Naive thymus-derived CD4-positive, alpha-beta T cell (primary cell): Measurements from ENCODE around the gene ZBTB7C. TPM values are rescaled to one million over a fixed set of nuclear protein-coding genes. Genes with fewer than 3 reads are reported as not detected.
A peak's percentile ranks its signal among the peaks of the same experiment; 100 is the strongest.

Source experiments
- ATAC-seq: fragments of 150-1000 bp; cut with Tn5 transposase; 2 replicates; pipeline ENCODE4 v1.10.0; 2021; ENCODE audit warnings: mild to moderate bottlenecking, moderate library complexity
- CTCF ChIA-PET: fragments of 350-600 bp; sonication (Branson Sonifier 250); formaldehyde crosslinking; loops from one replicate; lab custom pipeline; 2021; ENCODE audit warnings: antibody characterized with exemption; lab: Charles Lee
- POLR2A ChIA-PET: fragments of 350-600 bp; sonication (Branson Sonifier 250); formaldehyde crosslinking; loops from one replicate; lab custom pipeline; 2021; ENCODE audit warnings: antibody characterized with exemption, inconsistent platforms; lab: Charles Lee
- DNase-seq, 9 donors: peaks; one replicate each; pipeline versions ENCODE4 v3.0.0 to v3.0.0-alpha.2; 2020 to 2022; ENCODE audit warnings: mixed read lengths in 1 of 9
- H3K27ac ChIP-seq: one replicate; pipeline ENCODE4 v1.7.0; 2013; ENCODE audit warnings: mild to moderate bottlenecking, low read depth, low read length, moderate library complexity
- H3K27me3 ChIP-seq, 2 donors: one replicate each; pipeline ENCODE4 v1.7.0; 2013; ENCODE audit warnings: low read length in 2 of 2, mild to moderate bottlenecking in 2 of 2, moderate library complexity in 2 of 2; ENCODE audit not compliant: control insufficient read depth in 2 of 2, insufficient read depth in 2 of 2
- H3K36me3 ChIP-seq, 3 experiments: 1 replicate in 2 of 3; 2 replicates in 1 of 3; pipeline ENCODE4 v1.7.0; 2013; ENCODE audit warnings: low read length in 3 of 3, mild to moderate bottlenecking in 3 of 3, moderate library complexity in 1 of 3; ENCODE audit not compliant: insufficient read depth in 3 of 3, control insufficient read depth in 2 of 3
- H3K4me1 ChIP-seq, 2 donors: one replicate each; pipeline ENCODE4 v1.7.0; 2013; ENCODE audit warnings: low read length in 2 of 2, mild to moderate bottlenecking in 2 of 2, moderate library complexity in 1 of 2; ENCODE audit not compliant: control insufficient read depth in 2 of 2, insufficient read depth in 2 of 2
- H3K4me3 ChIP-seq: 2 replicates; pipeline ENCODE4 v1.7.0; 2013; ENCODE audit warnings: mild to moderate bottlenecking, low read length
- H3K9me3 ChIP-seq, 3 experiments: 1 replicate in 2 of 3; 2 replicates in 1 of 3; pipeline ENCODE4 v1.7.0; 2013; ENCODE audit warnings: low read length in 3 of 3; ENCODE audit not compliant: control insufficient read depth in 2 of 3
- H3K27ac Mint-ChIP-seq, 9 donors: one replicate each; pipeline ENCODE4 v1.8.0; 2020 to 2022; ENCODE audit warnings: mixed read lengths in 9 of 9, mild to moderate bottlenecking in 8 of 9, moderate library complexity in 5 of 9, inconsistent platforms in 2 of 9
- H3K27me3 Mint-ChIP-seq, 5 donors: one replicate each; pipeline ENCODE4 v1.8.0; 2021 to 2022; ENCODE audit warnings: mixed read lengths in 5 of 5, mild to moderate bottlenecking in 1 of 5
- H3K36me3 Mint-ChIP-seq, 5 donors: one replicate each; pipeline ENCODE4 v1.8.0; 2020 to 2022; ENCODE audit warnings: mixed read lengths in 5 of 5, mild to moderate bottlenecking in 3 of 5, inconsistent platforms in 1 of 5
- H3K4me1 Mint-ChIP-seq, 7 donors: one replicate each; pipeline ENCODE4 v1.8.0; 2020 to 2022; ENCODE audit warnings: mixed read lengths in 7 of 7, mild to moderate bottlenecking in 3 of 7, inconsistent platforms in 1 of 7
- H3K4me3 Mint-ChIP-seq, 10 donors: one replicate each; pipeline ENCODE4 v1.8.0; 2020 to 2022; ENCODE audit warnings: mild to moderate bottlenecking in 10 of 10, mixed read lengths in 10 of 10, moderate library complexity in 6 of 10, inconsistent platforms in 2 of 10
- H3K9me3 Mint-ChIP-seq, 11 donors: one replicate each; pipeline ENCODE4 v1.8.0; 2020 to 2022; ENCODE audit warnings: mixed read lengths in 11 of 11, mild to moderate bottlenecking in 4 of 11, inconsistent platforms in 1 of 11, moderate library complexity in 1 of 11
- intact Hi-C, 2 donors: fragments of 100-400 bp; cut with micrococcal nuclease; formaldehyde crosslinking; loops; one replicate each; pipeline ENCODE4 v1.15.1; 2023
- polyA plus RNA-seq, 2 donors: library from polyadenylated mRNA; unstranded; fragments of 300-500 nt; fragmentation: Illumina TruSeq; gene quantifications; one replicate each; pipeline ENCODE4 v1.2.3, GENCODE V29; 2021
- total RNA-seq, 6 experiments: library from RNA in 5 of 6; stranded (reverse) in 5 of 6; gene quantifications; 1 replicate in 5 of 6; 2 replicates in 1 of 6; pipeline ENCODE4 v1.2.3 and lab custom pipeline; 2021 to 2026

The ZBTB7C gene
- total and polyA plus RNA-seq, 7 experiments from 2014 or later, result 0.51 TPM; not detected in 6

DNA sequence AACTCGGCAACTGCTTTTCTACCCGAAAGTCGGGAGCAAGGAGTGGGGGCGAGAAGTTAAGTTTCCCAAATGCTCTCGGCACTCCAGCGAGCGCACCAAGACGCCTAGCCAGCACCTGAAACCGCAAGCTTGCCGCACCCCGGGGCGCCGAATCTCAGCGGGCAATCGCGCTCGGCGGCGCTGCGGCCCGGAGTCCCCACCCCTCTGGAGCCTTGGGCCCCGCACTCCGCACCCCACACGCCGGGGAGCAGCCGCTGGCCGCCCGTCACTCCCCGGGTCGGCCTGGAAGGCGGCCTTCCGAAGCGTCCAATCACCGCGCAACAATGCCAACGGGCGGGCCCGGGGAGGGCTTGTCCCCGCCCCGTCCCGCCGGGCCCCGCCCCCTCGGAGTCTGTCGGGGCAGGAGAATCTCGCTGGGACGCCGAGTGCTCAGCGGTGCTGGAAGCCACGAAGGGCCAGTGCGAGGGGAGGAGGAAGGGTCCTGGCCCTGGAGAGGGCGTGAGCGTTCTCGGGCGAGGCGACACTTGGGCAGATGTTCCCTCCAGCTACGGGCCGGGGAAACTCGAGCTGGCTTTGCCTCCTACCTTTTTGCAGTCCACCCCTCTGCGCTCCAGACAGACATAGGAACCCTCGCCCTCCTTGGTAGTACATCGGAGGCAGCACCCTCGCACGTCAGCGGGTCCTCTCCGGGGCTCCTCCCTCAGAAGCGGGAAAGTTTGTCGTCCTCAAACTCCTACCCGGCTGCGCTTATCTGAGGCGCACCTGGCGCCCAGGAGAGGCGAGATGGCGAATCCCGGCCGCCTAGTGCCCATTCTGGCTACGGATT lies 1.1 kb upstream of the ZBTB7C start:
- H3K27me3 ChIP-seq, result peaks cover 4 to 5% of the 10 kb centered on the region in 2 donors
- H3K36me3 ChIP-seq, result no peaks in the 10 kb centered on the region
- POLR2A ChIA-PET, result no interaction called here
- H3K4me3 Mint-ChIP-seq, result peak overlapping the region; percentile 50 to 84 (median 76)
- peaks cover 4 to 20% (median 14%) of the 10 kb centered on the region in 7 donors for H3K4me1 Mint-ChIP-seq
- peak; percentile 91 for ATAC-seq
- peaks cover 69 to 75% (median 71%) of the 10 kb centered on the region in 5 donors for H3K27me3 Mint-ChIP-seq
- peak overlapping the region; percentile 43 for H3K4me3 ChIP-seq
- H3K9me3 Mint-ChIP-seq, result peaks cover 0 to 12% (median 5%) of the 10 kb centered on the region in 11 donors
- CTCF ChIA-PET, result no interaction called here
- no peaks in the 10 kb centered on the region for H3K36me3 Mint-ChIP-seq
- peak in 6 of 9 donors; percentile 9 to 87 (median 36) for DNase-seq
- H3K27ac Mint-ChIP-seq, result no peak overlapping the region
- intact Hi-C loops, result loop anchor here in 1 of 2 donors (2.0 to 5.0 kb wide), 3 partner anchors 132 to 1082 kb away; partner anchors contain the start of gene RPL17
- H3K4me1 ChIP-seq, result peaks cover 0 to 6% of the 10 kb centered on the region in 2 donors
- no peak overlapping the region for H3K27ac ChIP-seq
- no peaks in the 10 kb centered on the region for H3K9me3 ChIP-seq

DNA sequence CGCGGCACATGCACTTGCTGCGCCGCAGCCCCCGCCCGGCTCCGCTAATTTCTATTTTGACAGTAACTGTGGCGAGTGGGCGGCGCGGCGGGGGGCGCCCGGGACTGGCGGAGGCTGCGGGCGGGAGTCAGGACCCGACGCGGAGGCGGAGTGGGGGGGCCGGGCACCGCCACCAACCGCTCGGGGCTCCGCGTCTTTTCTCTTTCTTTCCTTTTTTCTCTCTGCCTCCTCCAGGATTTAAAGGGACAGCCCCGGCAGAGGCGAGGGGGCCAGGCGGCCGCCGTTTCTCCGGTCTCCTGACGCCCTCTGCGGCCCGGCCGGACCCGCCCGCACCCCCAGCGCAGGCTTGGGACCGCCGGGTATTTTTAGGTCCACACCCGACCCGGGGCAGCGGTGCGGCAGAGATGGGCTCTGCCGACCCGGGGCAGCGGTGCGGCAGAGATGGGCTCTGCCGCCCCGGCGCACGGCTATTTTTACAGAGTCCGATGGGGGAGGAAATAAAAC lies 460 bp upstream of the ZBTB7C start:
- peaks cover 67 to 75% (median 68%) of the 10 kb centered on the region in 5 donors for H3K27me3 Mint-ChIP-seq
- Histone ChIP-seq H3K27me3 (peaks cover 4% of the 10 kb centered on the region in 2 donors), H3K9me3 (no peaks in the 10 kb centered on the region), H3K36me3 (no peaks in the 10 kb centered on the region), H3K4me1 (peaks cover 0 to 6% of the 10 kb centered on the region in 2 donors), H3K27ac (no peak overlapping the region), H3K4me3 (peak overlapping the region; percentile 43)
- POLR2A ChIA-PET, result no interaction called here
- H3K36me3 Mint-ChIP-seq, result no peaks in the 10 kb centered on the region
- CTCF ChIA-PET, result no interaction called here
- H3K4me1 Mint-ChIP-seq, result peaks cover 4 to 20% (median 14%) of the 10 kb centered on the region in 7 donors
- DNase-seq, result peak in 1 of 9 donors; percentile 54
- H3K27ac Mint-ChIP-seq, result no peak overlapping the region
- ATAC-seq, result no peak
- H3K4me3 Mint-ChIP-seq, result peak overlapping the region in 9 of 10 donors; percentile 38 to 78 (median 70)
- intact Hi-C loops, result loop anchor here in 1 of 2 donors (2.0 to 5.0 kb wide), 4 partner anchors 133 to 1083 kb away; partner anchors contain the start of genes RPL17 and SMAD2
- peaks cover 0 to 12% (median 5%) of the 10 kb centered on the region in 11 donors for H3K9me3 Mint-ChIP-seq

DNA sequence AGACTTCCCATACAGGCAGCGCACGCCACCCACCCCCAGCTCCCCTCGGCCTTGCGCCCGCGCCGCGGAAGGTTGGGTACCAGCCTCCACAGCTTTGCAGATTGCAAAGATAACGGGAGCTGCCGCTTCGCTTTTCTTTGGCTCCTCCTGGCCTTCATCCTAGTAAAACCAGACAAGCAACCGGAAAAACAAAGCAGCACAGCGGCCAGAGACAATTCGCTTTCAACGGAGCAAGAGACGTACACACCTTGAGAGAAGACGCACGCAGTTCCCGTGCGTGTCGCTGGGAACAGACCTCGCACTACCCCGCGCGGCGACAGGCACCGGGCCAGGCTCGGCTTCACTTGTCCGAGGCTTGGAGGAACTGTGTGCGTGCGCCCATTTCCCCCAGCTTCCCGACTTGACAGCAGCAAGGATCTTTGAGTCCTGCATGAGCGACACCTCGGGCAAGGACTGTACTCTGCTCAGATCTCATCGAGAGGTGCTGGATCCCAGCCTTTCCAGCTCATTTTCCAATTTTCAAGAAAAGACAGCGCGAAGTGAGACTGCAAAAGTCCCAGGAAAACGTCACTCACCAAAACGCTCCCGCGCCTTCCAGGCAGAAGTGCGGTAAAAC lies 964 bp downstream of the ZBTB7C start:
- peaks cover 0 to 5% (median 0%) of the 10 kb centered on the region in 11 donors for H3K9me3 Mint-ChIP-seq
- intact Hi-C loops, result loop anchor here in 1 of 2 donors (5.0 kb wide), 1 partner anchor 476 kb away; the partner anchor contains the start of gene SMAD2
- ChIA-PET CTCF (no interaction called here), POLR2A (no interaction called here)
- H3K4me1 Mint-ChIP-seq, result peaks cover 4 to 20% (median 14%) of the 10 kb centered on the region in 7 donors
- H3K27me3 ChIP-seq, result peaks cover 4% of the 10 kb centered on the region in 2 donors
- no peak overlapping the region for H3K4me3 ChIP-seq
- peaks cover 64 to 74% (median 67%) of the 10 kb centered on the region in 5 donors for H3K27me3 Mint-ChIP-seq
- DNase-seq (no peak), ATAC-seq (no peak)
- no peaks in the 10 kb centered on the region for H3K36me3 Mint-ChIP-seq
- H3K4me3 Mint-ChIP-seq, result peak overlapping the region; percentile 68 to 80 (median 76)
- peak overlapping the region in 1 of 9 donors; percentile 23 for H3K27ac Mint-ChIP-seq
- no peaks in the 10 kb centered on the region for H3K9me3 ChIP-seq
- no peaks in the 10 kb centered on the region for H3K36me3 ChIP-seq
- peaks cover 0 to 6% of the 10 kb centered on the region in 2 donors for H3K4me1 ChIP-seq
- no peak overlapping the region for H3K27ac ChIP-seq

DNA sequence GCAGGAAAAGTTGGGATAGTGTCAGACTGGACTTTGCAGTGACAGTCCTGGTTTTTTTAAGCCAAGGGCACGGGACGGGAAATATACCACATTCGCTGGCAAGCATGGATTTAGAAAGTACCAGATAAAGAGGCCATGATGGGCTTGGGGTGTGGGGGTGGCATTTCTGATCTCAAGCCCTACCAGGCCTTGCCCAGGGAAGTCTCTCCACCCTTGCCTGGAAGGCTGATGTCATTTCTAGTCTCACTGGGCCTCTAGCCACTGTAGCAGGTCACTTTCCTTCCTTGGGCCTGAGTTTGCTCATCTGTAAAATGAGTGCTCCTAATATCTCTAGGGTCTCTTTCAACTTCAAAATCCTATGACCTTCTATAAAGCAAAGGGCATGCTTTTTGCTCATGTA lies 1.8 kb downstream of the ZBTB7C start:
- intact Hi-C loops, result loop anchor here in 1 of 2 donors (5.0 kb wide), 1 partner anchor 475 kb away; the partner anchor contains the start of gene SMAD2
- no peak overlapping the region for H3K27ac Mint-ChIP-seq
- peaks cover 0 to 4% of the 10 kb centered on the region in 2 donors for H3K27me3 ChIP-seq

DNA sequence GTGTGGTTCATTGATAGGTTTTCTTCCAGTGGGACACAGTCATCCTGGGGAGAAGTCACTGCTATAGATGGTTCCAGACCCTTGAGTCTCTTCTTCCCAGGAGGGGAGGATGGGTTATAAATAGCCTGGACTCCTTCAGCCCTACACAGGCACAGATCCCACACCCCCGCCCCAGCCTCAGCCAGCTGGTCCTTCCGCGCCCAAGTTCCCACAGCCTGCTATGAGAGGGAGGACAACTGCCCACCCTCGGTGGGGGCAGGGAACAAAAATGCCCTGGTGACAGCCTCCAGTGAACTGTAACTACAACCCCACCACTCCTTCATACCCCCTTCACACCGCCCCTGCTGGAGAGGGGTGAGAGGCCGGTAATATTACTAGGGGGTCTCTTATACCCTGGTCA lies 3.2 kb downstream of the ZBTB7C start:
- no peak overlapping the region for H3K27ac Mint-ChIP-seq
- ATAC-seq (no peak), DNase-seq (no peak)
- Histone ChIP-seq H3K27me3 (no peaks in the 10 kb centered on the region), H3K4me1 (peaks cover 0 to 6% of the 10 kb centered on the region in 2 donors), H3K27ac (no peak overlapping the region), H3K36me3 (no peaks in the 10 kb centered on the region), H3K4me3 (no peak overlapping the region), H3K9me3 (no peaks in the 10 kb centered on the region)
- ChIA-PET CTCF (no interaction called here), POLR2A (no interaction called here)
- H3K9me3 Mint-ChIP-seq, result peaks cover 0 to 2% (median 0%) of the 10 kb centered on the region in 11 donors
- H3K4me1 Mint-ChIP-seq, result peaks cover 4 to 19% (median 11%) of the 10 kb centered on the region in 7 donors
- H3K4me3 Mint-ChIP-seq, result no peak overlapping the region
- peaks cover 60 to 75% (median 62%) of the 10 kb centered on the region in 5 donors for H3K27me3 Mint-ChIP-seq
- intact Hi-C loops, result loop anchor here in 1 of 2 donors (5.0 kb wide), 1 partner anchor 474 kb away; the partner anchor contains the start of gene SMAD2
- no peaks in the 10 kb centered on the region for H3K36me3 Mint-ChIP-seq

More for the DNA sequence above, 1.8 kb downstream of the ZBTB7C start:
- H3K4me1 ChIP-seq, result peaks cover 0 to 6% of the 10 kb centered on the region in 2 donors
- Mint-ChIP-seq H3K27me3 (peaks cover 62 to 76% (median 66%) of the 10 kb centered on the region in 5 donors), H3K4me3 (peak overlapping the region in 9 of 10 donors; percentile 39 to 79 (median 76)), H3K9me3 (peaks cover 0 to 2% (median 0%) of the 10 kb centered on the region in 11 donors), H3K36me3 (no peaks in the 10 kb centered on the region), H3K4me1 (peaks cover 4 to 20% (median 14%) of the 10 kb centered on the region in 7 donors)
- H3K36me3 ChIP-seq, result no peaks in the 10 kb centered on the region
- no peak for DNase-seq
- no peak for ATAC-seq
- H3K27ac ChIP-seq, result no peak overlapping the region
- no peak overlapping the region for H3K4me3 ChIP-seq
- POLR2A ChIA-PET, result no interaction called here
- no peaks in the 10 kb centered on the region for H3K9me3 ChIP-seq
- CTCF ChIA-PET, result interaction anchor here (0.6 kb wide), 1 partner anchor 1211 kb away, joined by 5 read pairs; no protein-coding TSS in a partner anchor
